ENCODE results near the gene CTSC. TPM values are rescaled to one million over a fixed set of nuclear protein-coding genes. Genes with fewer than 3 reads are reported as not detected.

CTSC gene
- polyA plus RNA-seq, 1 donor from 2014 or later: 5.2 TPM

- H3K4me3 ChIP-seq (ENCODE audit: low read length): no peak overlapping the region
- no peaks in the 10 kb centered on the region for H3K9me2 ChIP-seq (ENCODE audit: insufficient read depth, low read length)
- no peak overlapping the region for H3K4me2 ChIP-seq (ENCODE audit: low read length)
- no peaks in the 10 kb centered on the region for H3K27me3 ChIP-seq (ENCODE audit: insufficient read depth, low read depth, low read length)
- H3K79me2 ChIP-seq (replicated peaks; ENCODE audit: insufficient read depth, low read length): no peaks in the 10 kb centered on the region
- H3K9me3 ChIP-seq (ENCODE audit: low read length): no peaks in the 10 kb centered on the region
- H3K27ac ChIP-seq (ENCODE audit: low read length): no peak overlapping the region
- no peak overlapping the region for H3K9ac ChIP-seq (ENCODE audit: low read length)
- no peaks in the 10 kb centered on the region for H3F3A ChIP-seq (ENCODE audit: insufficient read depth, low read length, poor library complexity, severe bottlenecking)
- no peak overlapping the region for H2AFZ ChIP-seq (ENCODE audit: low read depth, low read length)
- no peak for TF ChIP-seq EP300 (conservative IDR thresholded peaks at IDR 0.05; ENCODE audit: poor library complexity, severe bottlenecking)
- no peak for TF ChIP-seq SMC3 (conservative IDR thresholded peaks at IDR 0.05; ENCODE audit: poor library complexity)
- TF ChIP-seq REST (IDR thresholded peaks at IDR 0.05; ENCODE audit: borderline replicate concordance): no peak
- TF ChIP-seq MXI1 (conservative IDR thresholded peaks at IDR 0.05; ENCODE audit: poor library complexity, severe bottlenecking): no peak
- no peak for TF ChIP-seq CTCF (IDR thresholded peaks at IDR 0.05; ENCODE audit: poor library complexity, severe bottlenecking)
- TF ChIP-seq RAD21 (conservative IDR thresholded peaks at IDR 0.05): no peak
- no peak for TF ChIP-seq TAF1 (IDR thresholded peaks at IDR 0.05; ENCODE audit: low read depth)
- no peak for TF ChIP-seq EZH2 (IDR thresholded peaks at IDR 0.05; ENCODE audit: borderline replicate concordance, insufficient read depth, low read length, poor library complexity, severe bottlenecking)
- TF ChIP-seq POLR2AphosphoS5 (IDR thresholded peaks at IDR 0.05): no peak
- no peaks in the 10 kb centered on the region for H4K20me1 ChIP-seq (ENCODE audit: insufficient read depth)
- H3K36me3 ChIP-seq (ENCODE audit: insufficient read depth, low read length): no peaks in the 10 kb centered on the region
Observed at GRCh38 chr11:88355887-88356286, 18.4 kb upstream of the CTSC start.

GRCh38 chr11:88354912-88355311 lies 17.4 kb upstream of the CTSC start:
- Histone ChIP-seq H3K27ac (ENCODE audit: low read length) (no peak overlapping the region), H3K4me2 (ENCODE audit: low read length) (no peak overlapping the region), H3K4me3 (ENCODE audit: low read length) (no peak overlapping the region), H3K9me2 (ENCODE audit: insufficient read depth, low read length) (no peaks in the 10 kb centered on the region), H3K36me3 (ENCODE audit: insufficient read depth, low read length) (no peaks in the 10 kb centered on the region), H4K20me1 (ENCODE audit: insufficient read depth) (no peaks in the 10 kb centered on the region), H3F3A (ENCODE audit: insufficient read depth, low read length, poor library complexity, severe bottlenecking) (no peaks in the 10 kb centered on the region), H3K9me3 (ENCODE audit: low read length) (no peaks in the 10 kb centered on the region), H3K79me2 (replicated peaks; ENCODE audit: insufficient read depth, low read length) (no peaks in the 10 kb centered on the region), H3K9ac (ENCODE audit: low read length) (no peak overlapping the region), H2AFZ (ENCODE audit: low read depth, low read length) (no peak overlapping the region), H3K27me3 (ENCODE audit: insufficient read depth, low read depth, low read length) (no peaks in the 10 kb centered on the region)
- TF ChIP-seq EP300 (conservative IDR thresholded peaks at IDR 0.05; ENCODE audit: poor library complexity, severe bottlenecking): no peak
- no peak for TF ChIP-seq MXI1 (conservative IDR thresholded peaks at IDR 0.05; ENCODE audit: poor library complexity, severe bottlenecking)
- TF ChIP-seq RAD21 (conservative IDR thresholded peaks at IDR 0.05): no peak
- no peak for TF ChIP-seq REST (IDR thresholded peaks at IDR 0.05; ENCODE audit: borderline replicate concordance)
- TF ChIP-seq POLR2AphosphoS5 (IDR thresholded peaks at IDR 0.05): no peak
- no peak for TF ChIP-seq EZH2 (IDR thresholded peaks at IDR 0.05; ENCODE audit: borderline replicate concordance, insufficient read depth, low read length, poor library complexity, severe bottlenecking)
- no peak for TF ChIP-seq TAF1 (IDR thresholded peaks at IDR 0.05; ENCODE audit: low read depth)
- no peak for TF ChIP-seq SMC3 (conservative IDR thresholded peaks at IDR 0.05; ENCODE audit: poor library complexity)
- no peak for TF ChIP-seq CTCF (IDR thresholded peaks at IDR 0.05; ENCODE audit: poor library complexity, severe bottlenecking)
